Body of pancreas (tissue), 4 donors: Measurements from ENCODE around the gene SLC25A34.

ENCODE experiments used
- CTCF ChIP-seq, 7 experiments: fragments of 450-650 bp in 4 of 7; fragments of 200-600 bp in 3 of 7; sonication (generic) in 3 of 7; IDR thresholded peaks; one replicate each; pipeline ENCODE4 v1.5.1; 2016 to 2019; ENCODE audit warnings: antibody characterized with exemption in 7 of 7
- POLR2A ChIP-seq, 3 donors: fragments of 450-650 bp; IDR thresholded peaks; one replicate each; pipeline ENCODE4 v1.6.1; 2016; ENCODE audit warnings: antibody characterized with exemption in 3 of 3, mild to moderate bottlenecking in 2 of 3

GRCh38 chr1:15728937-15729657, 7.0 kb upstream of the SLC25A34 start:
- TF ChIP-seq POLR2A (IDR thresholded peaks at IDR 0.05), result no peak
- TF ChIP-seq CTCF (IDR thresholded peaks at IDR 0.05), result no peak
